KOPT-K1 (cell line): Measurements from ENCODE around the gene CTU1.

Experiments used
- H3K27ac ChIP-seq: fragments of 200-600 bp; sonication (generic); 2 replicates; pipeline ENCODE4 v1.5.1; 2016; ENCODE audit warnings: antibody characterized with exemption, mild to moderate bottlenecking, low read depth, low read length; ENCODE audit not compliant: poor library complexity, severe bottlenecking
- H3K36me3 ChIP-seq: fragments of 200-600 bp; sonication (generic); 2 replicates; pipeline ENCODE4 v1.5.1; 2017; ENCODE audit warnings: antibody characterized with exemption, mild to moderate bottlenecking, low read length, moderate library complexity; ENCODE audit not compliant: insufficient read depth
- H3K9me3 ChIP-seq: fragments of 200-600 bp; sonication (generic); 2 replicates; pipeline ENCODE4 v1.5.1; 2017; ENCODE audit warnings: antibody characterized with exemption, low read length, mild to moderate bottlenecking; ENCODE audit not compliant: insufficient read depth, poor library complexity, severe bottlenecking

The CTU1 gene

GRCh38 chr19:51123381-51123800, 15.2 kb upstream of the CTU1 start:
- no peak overlapping the region for H3K27ac ChIP-seq
- H3K36me3 ChIP-seq = no peaks in the 10 kb centered on the region
- H3K9me3 ChIP-seq = no peaks in the 10 kb centered on the region

- H3K9me3 ChIP-seq = no peaks in the 10 kb centered on the region
- no peaks in the 10 kb centered on the region for H3K36me3 ChIP-seq
- no peak overlapping the region for H3K27ac ChIP-seq
These were observed 14.1 kb upstream of the CTU1 start for GRCh38 chr19:51122112-51122981.

GRCh38 chr19:51121257-51121656, 13.0 kb upstream of the CTU1 start:
- H3K9me3 ChIP-seq = no peaks in the 10 kb centered on the region
- no peak overlapping the region for H3K27ac ChIP-seq

GRCh38 chr19:51120160-51120559, 12.0 kb upstream of the CTU1 start:
- Histone ChIP-seq H3K9me3 (no peaks in the 10 kb centered on the region), H3K36me3 (no peaks in the 10 kb centered on the region), H3K27ac (no peak overlapping the region)

More at GRCh38 chr19:51121257-51121656, 13.0 kb upstream of the CTU1 start:
- H3K36me3 ChIP-seq = no peaks in the 10 kb centered on the region

- Histone ChIP-seq H3K27ac (no peak overlapping the region), H3K9me3 (no peaks in the 10 kb centered on the region), H3K36me3 (no peaks in the 10 kb centered on the region)
These were observed 11.4 kb upstream of the CTU1 start for GRCh38 chr19:51119611-51120010.

- Histone ChIP-seq H3K9me3 (no peaks in the 10 kb centered on the region), H3K36me3 (no peaks in the 10 kb centered on the region), H3K27ac (no peak overlapping the region)
These were observed 10.9 kb upstream of the CTU1 start for GRCh38 chr19:51119101-51119500.

- Histone ChIP-seq H3K36me3 (no peaks in the 10 kb centered on the region), H3K9me3 (no peaks in the 10 kb centered on the region), H3K27ac (no peak overlapping the region)
These were observed 8.6 kb upstream of the CTU1 start for GRCh38 chr19:51116736-51117286.

GRCh38 chr19:51114087-51114729, 6.0 kb upstream of the CTU1 start:
- no peaks in the 10 kb centered on the region for H3K9me3 ChIP-seq
- no peaks in the 10 kb centered on the region for H3K36me3 ChIP-seq
- H3K27ac ChIP-seq = no peak overlapping the region

- no peaks in the 10 kb centered on the region for H3K36me3 ChIP-seq
- H3K9me3 ChIP-seq = no peaks in the 10 kb centered on the region
- no peak overlapping the region for H3K27ac ChIP-seq
These were observed 3.4 kb upstream of the CTU1 start for GRCh38 chr19:51111606-51112005.

- Histone ChIP-seq H3K36me3 (no peaks in the 10 kb centered on the region; the same call in 1 of the 2 replicates), H3K9me3 (no peaks in the 10 kb centered on the region), H3K27ac (no peak overlapping the region)
These were observed 2.4 kb upstream of the CTU1 start for GRCh38 chr19:51110666-51110971.

GRCh38 chr19:51108805-51109146, 567 bp upstream of the CTU1 start:
- Histone ChIP-seq H3K27ac (no peak overlapping the region), H3K36me3 (peaks cover 13% of the 10 kb centered on the region; the same call in 1 of the 2 replicates), H3K9me3 (no peaks in the 10 kb centered on the region)

GRCh38 chr19:51107406-51108065, 673 bp downstream of the CTU1 start:
- peak overlapping the region; percentile 67 for H3K27ac ChIP-seq
- peaks cover 26% of the 10 kb centered on the region for H3K36me3 ChIP-seq
- no peaks in the 10 kb centered on the region for H3K9me3 ChIP-seq

GRCh38 chr19:51103926-51104341, 4.3 kb downstream of the CTU1 start:
- no peak overlapping the region for H3K27ac ChIP-seq
- H3K36me3 ChIP-seq = peaks cover 60% of the 10 kb centered on the region
- H3K9me3 ChIP-seq = no peaks in the 10 kb centered on the region

- Histone ChIP-seq H3K27ac (no peak overlapping the region), H3K36me3 (peaks cover 64% of the 10 kb centered on the region), H3K9me3 (no peaks in the 10 kb centered on the region)
These were observed 5.2 kb downstream of the CTU1 start for GRCh38 chr19:51102991-51103390.

- Histone ChIP-seq H3K36me3 (peaks cover 78% of the 10 kb centered on the region), H3K9me3 (no peaks in the 10 kb centered on the region), H3K27ac (no peak overlapping the region)
These were observed 6.9 kb downstream of the CTU1 start for GRCh38 chr19:51101171-51101865.
